Measurements from ENCODE around the gene RUFY2. TPM values are rescaled to one million over a fixed set of nuclear protein-coding genes. Genes with fewer than 3 reads are reported as not detected.

The RUFY2 gene
- total and polyA plus RNA-seq, 2 donors (not counting 3 experiments of a cell fraction or from before 2014, with no cell fraction given): 5.7 to 24.2 TPM

DNA sequence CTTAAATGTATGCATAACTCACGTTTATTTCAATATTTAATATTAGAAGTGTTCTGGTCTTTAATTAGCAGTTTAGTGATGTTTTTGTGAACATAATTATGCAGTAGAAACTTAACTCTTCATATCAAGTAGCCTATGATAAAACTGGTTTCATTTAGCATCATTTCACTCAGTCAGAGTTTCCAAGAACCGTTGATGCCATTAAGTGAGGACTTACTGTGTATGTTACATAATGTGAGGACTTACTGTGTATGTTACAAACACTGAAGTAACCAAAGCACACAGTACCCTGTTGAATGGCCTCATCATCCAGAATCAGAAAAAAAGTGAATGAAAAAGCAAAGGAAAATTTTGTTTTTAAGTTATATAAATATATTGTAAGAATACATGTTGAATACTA lies 41.5 kb downstream of the RUFY2 start:
- POLR2A ChIA-PET: no interaction called here
- dilution Hi-C loops (cut with MboI; ENCODE audit: extremely low pct_ligation_motif_present, low sequenced_read_pairs) (no loop called here), intact Hi-C loops (cut with micrococcal nuclease) (no loop called here)
- H2AFZ ChIP-seq (ENCODE audit: low read depth, low read length): no peak overlapping the region
- TF ChIP-seq GATA2 (IDR thresholded peaks at IDR 0.05; ENCODE audit: insufficient read depth, insufficient read length, low read depth, low read length) (no peak), JUN (IDR thresholded peaks at IDR 0.05; ENCODE audit: borderline replicate concordance, insufficient read depth, insufficient read length, low read depth) (no peak), CTCF (IDR thresholded peaks at IDR 0.05; ENCODE audit: extremely low read depth in 1 of 2, insufficient read depth in 1 of 2, low read depth in 1 of 2, low read length in 2 of 2) (no peak), EZH2 (IDR thresholded peaks at IDR 0.05; ENCODE audit: borderline replicate concordance, low read depth, low read length, severe bottlenecking) (no peak), POLR2AphosphoS5 (IDR thresholded peaks at IDR 0.05; ENCODE audit: insufficient read depth, low read depth, low read length) (no peak), POLR2A (IDR thresholded peaks at IDR 0.05; ENCODE audit: low read depth, low read length) (no peak), MYC (IDR thresholded peaks at IDR 0.05; ENCODE audit: low read depth, low read length) (no peak), FOS (IDR thresholded peaks at IDR 0.05; ENCODE audit: borderline replicate concordance, insufficient read depth, low read length) (no peak)
- TF ChIP-seq, protein P1, sequence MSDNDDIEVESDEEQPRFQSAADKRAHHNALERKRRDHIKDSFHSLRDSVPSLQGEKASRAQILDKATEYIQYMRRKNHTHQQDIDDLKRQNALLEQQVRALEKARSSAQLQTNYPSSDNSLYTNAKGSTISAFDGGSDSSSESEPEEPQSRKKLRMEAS (IDR thresholded peaks at IDR 0.05; ENCODE audit: insufficient read depth, insufficient read length): no peak
- H3K9me3 ChIP-seq (replicated peaks; ENCODE audit: control insufficient read depth, insufficient read depth, low read length): no peaks in the 10 kb centered on the region
- no peak for FAIRE-seq
- CTCF ChIA-PET: no interaction called here
- BruUV-seq (replicated peaks): no TSS peak
- no peak overlapping the region for H3K27ac ChIP-seq (ENCODE audit: insufficient read depth, low read depth, low read length)
- no peak overlapping the region for H3K4me3 ChIP-seq (replicated peaks in 1 of 3; ENCODE audit: insufficient read depth in 1 of 3, low read depth in 1 of 3, low read length in 3 of 3)
- H3K4me2 ChIP-seq (ENCODE audit: insufficient read depth, low read length): no peak overlapping the region
- peaks cover 6 to 11% of the 10 kb centered on the region in 2 experiments for H3K36me3 ChIP-seq (ENCODE audit: control insufficient read depth in 2 of 2, extremely low read depth in 1 of 2, insufficient read depth in 2 of 2, low read length in 2 of 2)
- no peaks in the 10 kb centered on the region for H3K4me1 ChIP-seq (ENCODE audit: control insufficient read depth, extremely low read depth, insufficient read depth, low read length)
- H3K9me1 ChIP-seq (replicated peaks; ENCODE audit: control insufficient read depth, extremely low read depth, insufficient read depth, low read length): no peaks in the 10 kb centered on the region
- no peak for DNase-seq (ENCODE audit: low read depth, low spot score)
- no peaks in the 10 kb centered on the region for H3K27me3 ChIP-seq (ENCODE audit: control insufficient read depth in 2 of 2, insufficient read depth in 2 of 2, low read length in 2 of 2)
- no peaks in the 10 kb centered on the region for H4K20me1 ChIP-seq (replicated peaks; ENCODE audit: control insufficient read depth, extremely low read depth, insufficient read depth, low read length)
- no peaks in the 10 kb centered on the region for H3K79me2 ChIP-seq (ENCODE audit: control insufficient read depth, insufficient read depth, low read length)
- no peak overlapping the region for H3K9ac ChIP-seq (replicated peaks; ENCODE audit: extremely low read depth, insufficient read depth, low read length)

Measured in endothelial cell of umbilical vein (primary cell).